Spleen (tissue), 11 donors: ENCODE data around the gene LRRC26. TPM values are rescaled to one million over a fixed set of nuclear protein-coding genes. Genes with fewer than 3 reads are reported as not detected.

Source experiments
- DNase-seq: peaks from one replicate; pipeline ENCODE4 v3.0.0-alpha.2; 2020
- H3K27ac ChIP-seq, 8 donors: fragments of 200-600 bp; sonication (generic) in 7 of 8; 1 replicate in 4 of 8; 2 replicates in 4 of 8; pipeline versions ENCODE4 v1.5.0 to v1.8.0; 2016 to 2021; ENCODE audit warnings: inconsistent platforms in 4 of 8, mild to moderate bottlenecking in 4 of 8, moderate library complexity in 1 of 8
- H3K27me3 ChIP-seq, 7 donors: fragments of 200-600 bp; sonication (generic) in 6 of 7; replicated peaks in 1 of 7; 1 replicate in 4 of 7; 2 replicates in 3 of 7; pipeline versions ENCODE4 v1.5.0 to v1.8.0; 2016 to 2021; ENCODE audit warnings: inconsistent platforms in 3 of 7, mild to moderate bottlenecking in 1 of 7
- H3K36me3 ChIP-seq, 6 donors: fragments of 200-600 bp; sonication (generic) in 5 of 6; 1 replicate in 4 of 6; 2 replicates in 2 of 6; pipeline versions ENCODE4 v1.5.0 to v1.8.0; 2016 to 2021; ENCODE audit warnings: inconsistent platforms in 2 of 6
- H3K4me1 ChIP-seq, 6 donors: fragments of 200-600 bp; sonication (generic) in 5 of 6; 1 replicate in 3 of 6; 2 replicates in 3 of 6; pipeline versions ENCODE4 v1.5.0 to v1.8.0; 2016 to 2021; ENCODE audit warnings: inconsistent platforms in 3 of 6
- H3K4me3 ChIP-seq, 8 donors: fragments of 200-600 bp; sonication (generic) in 7 of 8; 1 replicate in 4 of 8; 2 replicates in 4 of 8; pipeline versions ENCODE4 v1.5.0 to v1.8.0; 2016 to 2021; ENCODE audit warnings: inconsistent platforms in 4 of 8, mild to moderate bottlenecking in 4 of 8, moderate library complexity in 2 of 8
- H3K9me3 ChIP-seq, 8 donors: fragments of 200-600 bp; sonication (generic) in 7 of 8; 1 replicate in 4 of 8; 2 replicates in 4 of 8; pipeline versions ENCODE4 v1.5.0 to v1.8.0; 2016 to 2021; ENCODE audit warnings: inconsistent platforms in 4 of 8
- CTCF ChIP-seq, 11 experiments: fragments of 200-600 bp in 7 of 11; fragments of 450-650 bp in 4 of 11; sonication (generic) in 4 of 11; IDR thresholded peaks in 8 of 11; conservative IDR thresholded peaks in 3 of 11; 1 replicate in 7 of 11; 2 replicates in 4 of 11; pipeline versions ENCODE4 v1.4.0 to v1.8.0; 2016 to 2021; ENCODE audit warnings: antibody characterized with exemption in 11 of 11, inconsistent platforms in 4 of 11, mild to moderate bottlenecking in 1 of 11
- POLR2A ChIP-seq, 3 donors: fragments of 450-650 bp; IDR thresholded peaks; one replicate each; pipeline ENCODE4 v1.5.1; 2017; ENCODE audit warnings: antibody characterized with exemption in 3 of 3, mild to moderate bottlenecking in 1 of 3
- POLR2AphosphoS5 ChIP-seq, 3 donors: sonication (generic); formaldehyde crosslinking; IDR thresholded peaks; one replicate each; pipeline ENCODE4 v1.5.1; 2017; ENCODE audit warnings: antibody characterized with exemption in 3 of 3
- WGBS, 5 donors: extraction: QIAGEN DNeasy Blood & Tissue Kit in 3 of 5; methylation state at CpG; one replicate each; pipeline versions ENCODE4 v1.1.5 to v1.1.7; 2013 to 2018; 5-methylcytosine and 5-hydroxymethylcytosine counted together
- intact Hi-C: fragments of 100-400 bp; cut with DNase I; formaldehyde crosslinking; loops from one replicate; pipeline ENCODE4 v1.15.0; 2023; ENCODE audit warnings: low total_unique reads
- polyA plus RNA-seq, 3 donors: library from polyadenylated mRNA; stranded (reverse); fragments of 200-250 nt; gene quantifications; one replicate each; pipeline ENCODE4 v1.2.1, GENCODE V29; 2013
- total RNA-seq, 7 donors: library from RNA; depleted of rRNA in 3 of 7; stranded (reverse); fragments of >200 nt in 3 of 7; fragmentation: NEBNext Ultra II Directional in 4 of 7; extraction: Animal tissue kit (Norgen Biotek cat#: 25700) in 4 of 7; gene quantifications; one replicate each; pipeline versions ENCODE4 v1.1.0 to v1.2.1, GENCODE V29; 2016 to 2021
- donor health status: healthy with polysubstance abuse.
- donor health status: DM: no; HTN: no; CAD: no; lungs with moderate emphysema.
- donor health status: DM: no; HTN: no; CAD: no.
- donor health status: Bipolar disorder and iron deficiency.
- donor health status: healthy.
- donor health status: DM: no; HTN: no; CAD: no.
- donor health status: DM: yes; HTN: yes; CAD: no.

Gene LRRC26
- total and polyA plus RNA-seq, 10 donors: 0.06 to 0.60 (median 0.28) TPM; not detected in 7

GRCh38 chr9:137167747-137168572 lies 1.9 kb downstream of the LRRC26 start:
- peaks cover 14 to 100% (median 97%) of the 10 kb centered on the region in 7 donors for H3K27me3 ChIP-seq
- H3K27ac ChIP-seq: peak overlapping the region in 1 of 8 donors; percentile 50
- TF ChIP-seq POLR2AphosphoS5 (IDR thresholded peaks at IDR 0.05) (peak in 2 of 3 donors; percentile 31 to 68), POLR2A (IDR thresholded peaks at IDR 0.05) (no peak), CTCF (IDR thresholded peaks at IDR 0.05 in 8 of 11, conservative IDR thresholded peaks at IDR 0.05 in 3 of 11) (no peak)
- H3K4me3 ChIP-seq: peak overlapping the region in 6 of 8 donors; percentile 34 to 68 (median 37)
- no peaks in the 10 kb centered on the region for H3K36me3 ChIP-seq
- no peak for DNase-seq
- intact Hi-C loops: no loop called here
- WGBS, 5 donors: 1 to 10% (median 8%) methylated on average over 25 to 57 of the region's 57 CpGs
- H3K9me3 ChIP-seq: no peaks in the 10 kb centered on the region
- H3K4me1 ChIP-seq: peaks cover 12 to 49% (median 40%) of the 10 kb centered on the region in 6 donors

- TF ChIP-seq POLR2A (IDR thresholded peaks at IDR 0.05): no peak
- TF ChIP-seq POLR2AphosphoS5 (IDR thresholded peaks at IDR 0.05): no peak
- no peak for TF ChIP-seq CTCF (IDR thresholded peaks at IDR 0.05 in 8 of 11, conservative IDR thresholded peaks at IDR 0.05 in 3 of 11)
- no peak for DNase-seq
- 29 to 38% (median 36%) methylated on average over 12 to 44 of the region's 44 CpGs for WGBS, 5 donors
- intact Hi-C loops: no loop called here
- Histone ChIP-seq H3K4me1 (peaks cover 12 to 56% (median 46%) of the 10 kb centered on the region in 6 donors), H3K4me3 (peak overlapping the region in 3 of 8 donors; percentile 34 to 68 (median 42)), H3K9me3 (no peaks in the 10 kb centered on the region), H3K27me3 (peaks cover 15 to 100% (median 100%) of the 10 kb centered on the region in 7 donors), H3K36me3 (no peaks in the 10 kb centered on the region), H3K27ac (peak overlapping the region in 1 of 8 donors; percentile 50)
Measured at GRCh38 chr9:137167277-137167746, 2.5 kb downstream of the LRRC26 start.

- Histone ChIP-seq H3K36me3 (no peaks in the 10 kb centered on the region), H3K4me3 (peak overlapping the region in 1 of 8 donors; percentile 68), H3K9me3 (no peaks in the 10 kb centered on the region), H3K27ac (no peak overlapping the region), H3K27me3 (peaks cover 15 to 100% (median 100%) of the 10 kb centered on the region in 7 donors), H3K4me1 (peaks cover 12 to 63% (median 50%) of the 10 kb centered on the region in 6 donors)
- no peak for DNase-seq
- TF ChIP-seq POLR2AphosphoS5 (IDR thresholded peaks at IDR 0.05) (no peak), POLR2A (IDR thresholded peaks at IDR 0.05) (no peak), CTCF (IDR thresholded peaks at IDR 0.05 in 8 of 11, conservative IDR thresholded peaks at IDR 0.05 in 3 of 11) (no peak)
- 63 to 81% (median 69%) methylated on average over 11 to 22 of the region's 22 CpGs for WGBS, 5 donors
- intact Hi-C loops: no loop called here
Measured at GRCh38 chr9:137166380-137167229, 3.2 kb downstream of the LRRC26 start.
